Subcutaneous abdominal adipose tissue (tissue), 5 donors: ENCODE data around the gene GTPBP6.

Experiments used
- H3K27ac ChIP-seq: one replicate; pipeline ENCODE4 v1.7.0; 2013; ENCODE audit warnings: low read depth, mild to moderate bottlenecking, inconsistent platforms, low read length, moderate library complexity
- H3K27me3 ChIP-seq, 5 donors: one replicate each; pipeline ENCODE4 v1.7.0; 2013; ENCODE audit warnings: low read length in 5 of 5, inconsistent platforms in 1 of 5; ENCODE audit not compliant: control insufficient read depth in 5 of 5, insufficient read depth in 4 of 5
- H3K36me3 ChIP-seq, 5 donors: one replicate each; pipeline ENCODE4 v1.7.0; 2013; ENCODE audit warnings: low read length in 5 of 5; ENCODE audit not compliant: control insufficient read depth in 5 of 5, insufficient read depth in 5 of 5
- H3K4me1 ChIP-seq, 5 donors: one replicate each; pipeline ENCODE4 v1.7.0; 2013; ENCODE audit warnings: low read length in 5 of 5, mild to moderate bottlenecking in 3 of 5, moderate library complexity in 1 of 5; ENCODE audit not compliant: control insufficient read depth in 5 of 5, insufficient read depth in 5 of 5
- H3K4me3 ChIP-seq, 5 donors: one replicate each; pipeline ENCODE4 v1.7.0; 2013; ENCODE audit warnings: low read length in 5 of 5, low read depth in 1 of 5
- H3K9ac ChIP-seq, 5 donors: one replicate each; pipeline ENCODE4 v1.7.0; 2013; ENCODE audit warnings: low read length in 5 of 5, mild to moderate bottlenecking in 4 of 5, moderate library complexity in 3 of 5
- H3K9me3 ChIP-seq, 5 donors: one replicate each; pipeline ENCODE4 v1.7.0; 2013; ENCODE audit warnings: low read length in 5 of 5; ENCODE audit not compliant: control insufficient read depth in 5 of 5
- donor health status: healthy.
- donor health status: healthy.
- donor health status: healthy.
- donor health status: healthy.
- donor health status: healthy.

Gene GTPBP6

DNA sequence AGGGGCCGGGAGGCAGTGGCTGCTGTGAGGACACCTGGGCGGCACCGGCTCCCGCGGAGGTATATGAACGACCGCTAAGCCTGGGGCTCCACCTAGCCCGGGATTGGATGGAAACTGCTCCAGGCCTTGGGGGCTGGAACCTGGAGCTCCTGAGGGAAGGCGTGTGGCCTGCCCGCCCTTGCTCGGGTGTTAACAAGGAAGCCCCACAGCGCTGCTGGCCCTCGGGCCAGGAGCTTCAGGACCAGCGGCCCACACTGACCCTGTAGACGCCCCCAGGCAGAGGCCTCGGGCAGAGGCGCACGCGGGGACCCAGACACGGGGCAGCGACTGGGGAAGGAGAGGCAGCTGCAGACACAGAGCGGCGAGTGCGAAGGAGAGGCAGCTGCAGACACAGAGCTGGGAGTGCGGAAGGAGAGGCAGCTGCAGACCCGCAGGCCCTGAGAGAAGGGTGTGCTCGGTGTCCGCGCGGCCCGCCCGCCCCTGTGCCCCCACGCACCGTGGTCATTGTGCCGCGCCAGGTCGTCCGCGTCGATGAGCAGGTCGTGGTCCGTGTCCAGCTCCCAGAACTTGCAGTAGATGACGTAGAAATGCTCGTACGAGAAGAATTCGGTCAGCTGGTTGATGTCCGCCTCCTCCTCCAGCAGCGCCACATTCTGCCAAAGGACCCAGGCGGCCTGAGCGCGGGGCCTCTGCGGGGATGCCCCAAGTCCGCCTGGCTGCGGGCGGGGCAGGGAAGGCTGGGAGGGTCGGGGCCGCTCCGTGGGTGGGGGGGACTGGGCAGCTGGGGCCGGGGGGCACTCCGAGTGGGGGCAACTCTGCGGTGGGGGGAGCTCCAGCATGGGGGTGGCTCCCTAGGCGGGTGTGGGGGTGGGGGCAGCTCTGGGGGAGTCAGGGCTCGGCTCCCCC is 26.7 kb upstream of the GTPBP6 start:
- Histone ChIP-seq H3K36me3 (peaks cover 0 to 29% (median 13%) of the 10 kb centered on the region in 5 donors), H3K27ac (no peak overlapping the region), H3K4me3 (no peak overlapping the region)

DNA sequence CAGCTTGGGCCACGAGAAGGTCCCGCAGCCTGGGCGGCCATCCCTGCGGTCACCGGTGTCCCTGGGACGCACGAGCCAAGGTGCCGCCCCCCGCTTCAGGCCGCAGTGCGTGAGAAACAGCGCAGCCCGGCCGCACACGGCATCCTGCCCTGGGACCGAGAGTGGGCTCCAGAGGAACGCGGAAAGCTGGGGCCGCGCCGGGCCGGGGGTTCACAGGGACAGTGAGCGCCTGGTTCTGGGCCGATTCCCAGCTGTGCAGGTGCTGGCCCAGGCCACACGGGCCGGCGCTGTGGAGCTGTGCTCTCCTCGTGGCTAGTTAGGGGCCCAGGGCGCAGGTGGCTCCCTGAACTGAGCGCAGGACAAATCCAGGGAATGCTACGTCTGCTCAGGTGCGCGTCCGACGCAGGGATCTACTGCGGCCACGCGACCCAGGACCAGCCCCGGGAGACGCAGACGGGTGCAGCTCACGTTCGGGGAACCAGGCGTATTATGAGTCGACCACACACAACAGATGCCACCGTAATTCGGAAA is 25.8 kb upstream of the GTPBP6 start:
- Histone ChIP-seq H3K4me1 (no peaks in the 10 kb centered on the region), H3K9ac (no peak overlapping the region), H3K9me3 (no peaks in the 10 kb centered on the region), H3K36me3 (peaks cover 0 to 23% (median 13%) of the 10 kb centered on the region in 5 donors), H3K27me3 (no peaks in the 10 kb centered on the region), H3K4me3 (no peak overlapping the region), H3K27ac (no peak overlapping the region)

More for the DNA sequence above, 26.7 kb upstream of the GTPBP6 start:
- no peak overlapping the region for H3K9ac ChIP-seq
- H3K27me3 ChIP-seq = no peaks in the 10 kb centered on the region
- H3K4me1 ChIP-seq = no peaks in the 10 kb centered on the region
- H3K9me3 ChIP-seq = no peaks in the 10 kb centered on the region

DNA sequence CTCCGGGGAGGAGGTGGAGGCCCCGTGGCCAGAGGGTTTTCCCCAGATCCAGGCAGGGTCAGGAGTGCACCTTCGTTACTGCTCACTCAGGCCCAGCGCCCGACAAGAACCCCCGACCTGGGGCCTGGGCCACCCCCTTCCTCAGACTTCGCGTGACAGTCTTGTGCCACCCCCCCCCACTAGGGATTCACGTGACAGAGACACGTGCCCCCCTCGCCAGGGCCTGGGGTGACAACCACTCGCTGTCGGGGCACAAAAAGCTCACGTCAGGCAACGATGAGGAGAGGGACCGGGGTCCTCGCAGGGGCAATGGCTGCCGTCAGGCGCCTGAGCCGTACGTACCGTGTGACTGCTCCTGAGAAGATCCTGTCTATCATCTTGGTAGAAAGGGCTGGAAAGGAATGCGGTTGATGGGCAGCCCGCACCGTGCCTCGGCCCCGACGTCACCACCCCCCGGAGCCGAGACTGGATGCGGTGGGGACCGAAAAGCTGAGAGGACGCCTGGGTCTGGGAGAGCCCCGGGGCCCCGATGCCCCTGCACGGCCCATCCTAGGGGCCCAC is 23.0 kb upstream of the GTPBP6 start:
- Histone ChIP-seq H3K9me3 (no peaks in the 10 kb centered on the region), H3K27ac (no peak overlapping the region)

DNA sequence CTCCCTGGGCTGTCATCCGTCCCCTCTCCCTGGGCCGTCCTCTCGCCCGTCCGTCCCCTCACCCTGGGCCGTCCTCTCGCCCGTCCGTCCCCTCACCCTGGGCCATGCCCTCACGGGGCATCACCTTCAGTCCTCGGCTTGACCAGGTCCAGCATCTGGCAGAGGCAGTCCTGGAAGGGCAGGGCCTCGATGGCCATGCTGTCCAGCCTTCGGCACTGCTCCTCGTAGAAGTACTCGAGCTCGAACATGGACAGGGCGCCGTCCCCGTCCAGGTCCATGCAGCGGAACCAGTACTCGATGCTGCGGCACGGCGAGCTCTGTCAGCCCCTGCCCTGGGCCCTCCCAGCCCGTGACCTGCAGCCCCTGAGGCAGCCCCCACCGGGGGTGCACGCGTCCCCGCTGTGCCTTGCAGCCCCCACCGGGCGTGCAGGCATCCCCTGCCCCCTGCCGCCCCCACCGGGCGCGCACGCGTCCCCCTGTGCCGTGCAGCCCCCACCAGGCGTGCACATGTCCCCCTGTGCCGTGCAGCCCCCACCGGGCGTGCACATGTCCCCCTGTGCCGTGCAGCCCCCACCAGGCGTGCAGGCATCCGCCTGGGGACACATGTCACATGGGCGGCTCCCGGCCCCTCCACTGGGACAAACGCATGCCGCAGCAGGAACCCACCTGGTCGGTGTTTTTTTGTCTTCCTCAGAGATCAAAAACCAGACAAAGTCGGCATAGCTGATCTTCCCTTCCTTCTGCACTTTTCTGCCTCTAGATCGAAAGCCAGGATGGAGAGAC is 22.2 kb upstream of the GTPBP6 start:
- no peaks in the 10 kb centered on the region for H3K9me3 ChIP-seq
- no peak overlapping the region for H3K9ac ChIP-seq
- no peak overlapping the region for H3K4me3 ChIP-seq
- H3K27ac ChIP-seq = no peak overlapping the region
- no peaks in the 10 kb centered on the region for H3K27me3 ChIP-seq
- peaks cover 0 to 33% (median 27%) of the 10 kb centered on the region in 5 donors for H3K36me3 ChIP-seq
- H3K4me1 ChIP-seq = peaks cover 0 to 2% (median 0%) of the 10 kb centered on the region in 5 donors

More for the DNA sequence above, 23.0 kb upstream of the GTPBP6 start:
- H3K36me3 ChIP-seq = peaks cover 0 to 31% (median 21%) of the 10 kb centered on the region in 5 donors
- no peaks in the 10 kb centered on the region for H3K27me3 ChIP-seq
- no peak overlapping the region for H3K9ac ChIP-seq
- H3K4me3 ChIP-seq = no peak overlapping the region
- no peaks in the 10 kb centered on the region for H3K4me1 ChIP-seq

DNA sequence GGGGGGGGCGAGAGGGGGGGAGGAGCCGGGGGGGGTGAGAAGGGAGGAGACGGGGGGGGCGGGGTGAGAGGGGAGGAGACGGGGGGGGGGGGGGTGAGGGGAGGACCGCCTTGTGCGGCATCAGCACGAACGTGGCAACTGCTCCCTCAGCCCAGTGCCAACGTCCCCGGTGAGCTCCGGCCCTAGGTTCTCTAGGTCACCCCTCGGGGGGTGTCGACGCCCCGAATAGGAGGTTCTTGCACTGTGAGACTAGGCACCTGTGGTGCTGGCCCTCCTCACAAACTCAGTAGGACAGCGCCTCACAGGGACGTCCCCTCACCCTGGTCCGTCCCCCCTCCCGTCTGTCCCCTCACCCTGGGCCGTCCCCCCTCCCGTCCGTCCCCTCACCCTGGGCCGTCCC is 21.5 kb upstream of the GTPBP6 start:
- H3K27ac ChIP-seq = no peak overlapping the region
- peaks cover 0 to 30% (median 25%) of the 10 kb centered on the region in 5 donors for H3K36me3 ChIP-seq
- no peak overlapping the region for H3K4me3 ChIP-seq
- H3K9me3 ChIP-seq = no peaks in the 10 kb centered on the region
- H3K4me1 ChIP-seq = peaks cover 0 to 2% (median 0%) of the 10 kb centered on the region in 5 donors
- no peaks in the 10 kb centered on the region for H3K27me3 ChIP-seq
- H3K9ac ChIP-seq = no peak overlapping the region

DNA sequence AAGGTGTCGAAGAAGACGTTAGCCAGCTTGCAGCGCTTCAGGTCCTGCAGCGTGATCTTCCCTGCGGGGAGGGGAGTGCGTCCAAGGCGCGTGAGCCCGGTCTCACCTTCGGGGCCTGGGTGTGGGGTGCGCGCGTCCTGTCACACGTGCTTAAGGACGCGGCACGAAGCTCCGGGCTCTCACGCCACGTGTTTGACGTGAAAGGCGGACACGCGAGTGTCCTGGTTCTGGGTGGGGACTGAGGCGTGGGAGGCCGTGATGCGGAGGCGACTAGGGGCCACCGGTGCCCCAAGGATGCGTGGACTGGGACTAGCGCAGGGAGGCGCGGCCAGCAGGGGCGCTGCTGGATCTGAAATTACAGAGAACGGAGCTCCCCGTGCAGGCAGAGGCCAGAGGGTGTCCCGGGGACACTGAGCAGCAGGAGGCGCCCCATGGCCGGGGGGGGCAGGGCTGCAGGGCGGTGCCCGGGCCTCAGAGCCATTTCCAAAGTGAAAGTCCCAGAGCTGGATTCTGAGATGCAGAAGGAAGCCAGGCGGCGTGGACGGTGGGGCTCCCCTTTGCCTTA is 20.3 kb upstream of the GTPBP6 start:
- Histone ChIP-seq H3K9me3 (no peaks in the 10 kb centered on the region), H3K27ac (no peak overlapping the region), H3K4me3 (no peak overlapping the region), H3K36me3 (peaks cover 0 to 26% (median 23%) of the 10 kb centered on the region in 5 donors), H3K9ac (no peak overlapping the region), H3K4me1 (peaks cover 0 to 2% (median 0%) of the 10 kb centered on the region in 5 donors), H3K27me3 (no peaks in the 10 kb centered on the region)

DNA sequence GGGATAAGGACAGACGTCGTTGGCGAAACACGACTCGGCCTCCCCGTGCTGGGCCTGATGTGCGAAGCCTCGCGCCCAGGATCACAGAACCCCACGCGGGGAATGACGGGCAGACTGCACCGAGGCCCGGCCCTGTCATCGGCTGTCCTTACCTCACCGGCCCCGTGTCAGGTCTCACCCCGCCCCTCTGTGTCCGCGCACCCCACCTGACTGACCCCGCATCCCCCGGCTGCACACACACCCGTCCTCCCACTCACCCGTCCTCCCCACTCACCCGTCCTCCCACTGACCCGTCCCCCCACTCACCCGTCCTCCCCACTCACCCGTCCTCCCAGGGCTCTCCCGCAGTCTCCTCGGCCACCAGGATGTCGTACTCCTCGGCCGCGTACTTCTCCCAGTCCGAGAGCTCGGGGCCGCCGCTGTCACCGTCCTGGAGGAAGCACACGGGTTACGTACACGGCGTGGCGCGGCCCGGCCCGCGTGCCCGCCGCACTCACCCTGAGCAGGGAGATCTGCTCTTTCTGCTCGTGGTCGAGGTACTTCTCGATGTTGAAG is 19.8 kb upstream of the GTPBP6 start:
- H3K9me3 ChIP-seq = no peaks in the 10 kb centered on the region
- no peak overlapping the region for H3K4me3 ChIP-seq
- H3K9ac ChIP-seq = no peak overlapping the region
- H3K4me1 ChIP-seq = peaks cover 0 to 2% (median 0%) of the 10 kb centered on the region in 5 donors
- H3K27me3 ChIP-seq = no peaks in the 10 kb centered on the region
- no peak overlapping the region for H3K27ac ChIP-seq
- H3K36me3 ChIP-seq = peaks cover 0 to 29% (median 25%) of the 10 kb centered on the region in 5 donors

DNA sequence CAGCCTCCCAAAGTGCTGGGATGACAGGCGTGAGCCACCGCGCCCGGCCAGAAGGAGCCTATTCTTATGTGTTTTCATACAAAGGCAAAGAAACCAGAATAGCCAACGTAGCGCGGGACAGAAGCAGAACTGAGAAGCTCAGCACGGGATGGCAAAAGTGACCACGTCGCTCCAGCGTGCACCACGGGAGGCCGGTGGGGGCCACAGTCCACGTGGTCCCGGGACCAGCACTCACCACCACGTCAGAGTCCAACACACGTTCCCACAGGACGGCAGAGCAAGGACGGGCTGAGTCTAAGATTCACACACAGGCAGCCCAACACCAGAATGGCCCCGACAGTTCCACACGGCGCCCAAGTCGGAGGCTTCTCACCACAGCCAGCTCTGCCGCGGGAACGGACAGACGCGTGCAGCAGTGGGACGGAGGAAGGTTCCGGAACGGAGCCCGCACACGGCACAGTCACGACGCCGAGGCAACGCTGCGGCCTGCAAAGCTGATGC is 18.8 kb upstream of the GTPBP6 start:
- Histone ChIP-seq H3K27me3 (peaks cover 0 to 2% (median 0%) of the 10 kb centered on the region in 5 donors), H3K36me3 (peaks cover 0 to 33% (median 29%) of the 10 kb centered on the region in 5 donors), H3K9ac (no peak overlapping the region), H3K9me3 (no peaks in the 10 kb centered on the region), H3K4me1 (peaks cover 0 to 2% (median 0%) of the 10 kb centered on the region in 5 donors), H3K27ac (no peak overlapping the region), H3K4me3 (no peak overlapping the region)

DNA sequence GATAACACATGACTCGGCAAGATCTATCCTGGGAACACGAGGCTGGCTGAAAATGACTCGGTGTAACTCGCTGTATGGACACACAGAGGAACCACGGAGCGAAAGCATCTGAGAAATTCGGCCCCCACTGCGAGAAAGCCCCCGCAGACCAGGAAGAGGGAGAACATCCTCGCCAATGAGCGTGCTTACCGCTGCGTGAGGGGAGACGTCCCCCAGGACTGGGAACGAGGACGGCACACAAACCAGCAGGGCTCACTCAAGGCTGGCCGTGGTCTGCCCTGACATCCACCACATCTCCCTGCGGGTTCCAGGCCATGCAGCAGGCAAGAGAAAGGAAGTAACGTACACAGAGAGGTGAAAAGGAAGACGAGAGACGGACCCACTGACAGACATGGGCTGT is 17.6 kb upstream of the GTPBP6 start:
- Histone ChIP-seq H3K9me3 (no peaks in the 10 kb centered on the region), H3K4me1 (peaks cover 2 to 7% (median 7%) of the 10 kb centered on the region in 5 donors), H3K27me3 (peaks cover 6 to 14% (median 8%) of the 10 kb centered on the region in 5 donors), H3K4me3 (no peak overlapping the region), H3K36me3 (peaks cover 0 to 33% (median 29%) of the 10 kb centered on the region in 5 donors), H3K9ac (no peak overlapping the region), H3K27ac (no peak overlapping the region)
